Activated CD4-positive, alpha-beta T cell treated with anti-CD3 and anti-CD28 coated beads, Interleukin-2, amount 10 ng/mL, durations not matched to agents 24 days and 14 days (primary cell): ENCODE data around the gene BOD1. TPM values are rescaled to one million over a fixed set of nuclear protein-coding genes. Genes with fewer than 3 reads are reported as not detected.

Experiments
- DNase-seq: peaks from one replicate; pipeline ENCODE4 v3.0.0; 2022
- H3K27ac Mint-ChIP-seq: one replicate; pipeline ENCODE4 v1.8.0; 2022; ENCODE audit warnings: mild to moderate bottlenecking, mixed read lengths
- H3K27me3 Mint-ChIP-seq: one replicate; pipeline ENCODE4 v1.8.0; 2022; ENCODE audit warnings: mixed read lengths
- H3K36me3 Mint-ChIP-seq: one replicate; pipeline ENCODE4 v1.8.0; 2022; ENCODE audit warnings: low read depth, mild to moderate bottlenecking, mixed read lengths
- H3K4me1 Mint-ChIP-seq: one replicate; pipeline ENCODE4 v1.8.0; 2021; ENCODE audit warnings: mixed read lengths
- H3K4me3 Mint-ChIP-seq: one replicate; pipeline ENCODE4 v1.8.0; 2022; ENCODE audit warnings: mild to moderate bottlenecking, moderate library complexity, mixed read lengths
- H3K9me3 Mint-ChIP-seq: one replicate; pipeline ENCODE4 v1.8.0; 2021; ENCODE audit warnings: mixed read lengths
- intact Hi-C: fragments of 100-400 bp; cut with micrococcal nuclease; formaldehyde crosslinking; loops from one replicate; pipeline ENCODE4 v1.15.1; 2023
- total RNA-seq: library from RNA; stranded (reverse); gene quantifications from 2 replicates; pipeline ENCODE4 v1.2.3, GENCODE V29; 2022

BOD1 gene
- total RNA-seq, 1 donor from 2014 or later: 31.2 TPM

DNA sequence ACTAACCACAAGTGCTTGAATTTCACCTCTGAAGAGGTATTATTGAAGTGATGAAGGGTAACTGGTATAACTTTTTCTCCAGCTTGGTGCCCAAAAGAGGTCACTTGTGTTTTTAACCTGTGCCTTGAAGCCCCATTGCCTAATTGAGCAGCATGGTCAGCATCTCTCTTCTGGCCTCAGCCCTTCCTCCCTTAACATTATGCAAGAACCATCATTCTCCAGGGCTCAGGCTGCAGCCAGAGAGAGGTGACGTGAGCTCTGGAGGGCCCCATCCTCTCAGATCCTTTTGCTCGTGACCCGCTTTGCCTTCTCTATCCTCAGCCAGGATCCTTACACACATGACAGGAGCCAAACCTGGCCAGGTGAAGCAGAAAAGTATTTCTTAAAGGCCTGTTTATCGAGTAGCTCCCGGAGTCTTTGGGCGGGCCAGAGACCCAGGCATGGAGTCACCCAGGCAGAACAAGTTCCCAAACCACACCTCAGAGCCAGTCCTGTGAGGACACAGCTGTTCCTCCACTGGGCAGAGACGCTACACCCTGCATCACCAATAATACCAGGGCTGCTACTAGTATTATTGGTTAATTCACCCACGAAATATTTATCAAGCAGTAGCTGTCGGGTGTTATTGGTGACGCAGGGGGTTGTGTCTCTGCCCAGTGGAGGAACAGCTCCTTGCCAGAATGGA, 29.6 kb upstream of the BOD1 start:
- Mint-ChIP-seq H3K36me3 (no peaks in the 10 kb centered on the region), H3K9me3 (no peaks in the 10 kb centered on the region), H3K4me3 (no peak overlapping the region), H3K27ac (no peak overlapping the region), H3K4me1 (no peaks in the 10 kb centered on the region), H3K27me3 (peaks cover 8% of the 10 kb centered on the region)
- intact Hi-C loops: no loop called here
- DNase-seq: no peak

DNA sequence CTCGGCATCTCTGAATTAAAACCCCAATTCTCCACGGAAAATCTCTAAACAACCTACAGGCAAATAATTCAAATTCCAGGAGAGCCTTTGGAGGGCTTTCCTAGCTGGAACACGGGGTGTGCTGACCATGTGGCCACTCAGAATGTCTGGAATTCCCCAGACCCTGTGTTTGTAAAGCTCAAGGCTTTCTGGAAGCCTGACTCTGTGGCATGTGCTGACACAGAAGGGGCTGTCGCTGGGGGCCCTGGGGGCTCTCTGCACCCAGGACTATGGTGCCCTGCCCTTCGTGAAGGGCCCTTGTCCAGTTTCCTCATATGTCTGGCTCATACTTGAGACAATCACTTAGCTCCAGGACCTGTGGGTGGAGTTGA, 29.0 kb upstream of the BOD1 start:
- H3K36me3 Mint-ChIP-seq: no peaks in the 10 kb centered on the region
- H3K27me3 Mint-ChIP-seq: peaks cover 3% of the 10 kb centered on the region
- intact Hi-C loops: no loop called here
- no peaks in the 10 kb centered on the region for H3K9me3 Mint-ChIP-seq
- no peak for DNase-seq
- H3K27ac Mint-ChIP-seq: no peak overlapping the region
- no peak overlapping the region for H3K4me3 Mint-ChIP-seq
- no peaks in the 10 kb centered on the region for H3K4me1 Mint-ChIP-seq

DNA sequence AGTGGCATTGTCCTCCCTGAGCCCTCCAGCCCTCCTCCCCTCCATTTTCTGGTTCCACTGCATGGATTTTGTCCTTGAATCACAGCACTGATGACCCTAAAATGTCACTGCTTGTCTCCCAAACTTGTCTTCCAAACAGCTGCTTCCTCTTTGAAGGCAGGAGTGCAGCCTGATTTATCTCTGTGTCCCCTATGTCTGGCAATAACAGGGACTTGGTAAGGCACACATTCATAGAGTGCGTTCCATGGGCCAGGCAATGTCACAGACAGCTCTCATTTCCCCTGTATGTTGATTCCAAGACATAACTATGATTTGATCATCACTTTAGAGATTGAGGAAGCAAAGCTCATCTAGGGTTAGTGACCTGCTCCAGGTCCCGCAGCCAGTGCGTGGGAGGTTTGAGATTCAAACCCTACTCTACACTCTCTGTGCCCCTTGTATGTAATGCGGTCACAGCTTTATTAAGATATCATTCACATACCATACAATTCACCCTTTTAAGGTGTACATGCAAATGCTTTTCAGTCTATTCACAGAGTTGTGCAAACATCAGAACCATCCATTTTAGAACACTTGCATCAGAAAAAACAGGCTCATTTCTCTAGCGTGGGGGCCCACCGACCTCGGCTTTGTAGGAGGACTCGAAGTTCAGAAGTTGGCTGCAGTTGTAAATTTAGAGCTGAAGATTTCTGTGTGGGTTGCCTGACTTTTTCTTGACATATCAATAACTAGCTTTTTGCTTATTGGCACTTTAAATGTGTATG, 28.4 kb upstream of the BOD1 start:
- DNase-seq: no peak
- H3K36me3 Mint-ChIP-seq: no peaks in the 10 kb centered on the region
- no peak overlapping the region for H3K4me3 Mint-ChIP-seq
- H3K27ac Mint-ChIP-seq: no peak overlapping the region
- intact Hi-C loops: no loop called here
- H3K9me3 Mint-ChIP-seq: no peaks in the 10 kb centered on the region
- H3K4me1 Mint-ChIP-seq: no peaks in the 10 kb centered on the region
- H3K27me3 Mint-ChIP-seq: peaks cover 3% of the 10 kb centered on the region

DNA sequence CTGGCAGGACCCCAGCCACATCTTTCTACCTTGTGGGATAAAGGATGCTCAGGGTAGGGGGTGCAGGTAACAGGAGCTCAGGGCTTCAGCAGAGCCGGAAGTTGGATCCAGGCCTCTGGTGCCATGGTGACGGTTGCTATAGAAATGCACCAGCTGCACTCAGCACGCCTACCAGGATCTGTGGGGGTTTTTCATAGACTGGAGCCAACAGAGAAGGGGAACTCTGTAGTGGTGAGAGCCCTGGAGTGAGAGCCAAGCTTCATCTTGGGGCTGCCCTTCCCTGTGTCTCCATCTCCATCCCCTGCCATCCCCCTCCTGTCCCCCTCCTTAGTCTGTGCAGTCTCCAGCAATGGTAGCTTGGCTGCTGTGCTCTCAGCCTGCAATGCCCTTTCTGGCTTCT, 27.5 kb upstream of the BOD1 start:
- Mint-ChIP-seq H3K36me3 (no peaks in the 10 kb centered on the region), H3K27ac (no peak overlapping the region), H3K27me3 (peaks cover 3% of the 10 kb centered on the region), H3K4me1 (no peaks in the 10 kb centered on the region), H3K9me3 (no peaks in the 10 kb centered on the region), H3K4me3 (no peak overlapping the region)
- no peak for DNase-seq
- intact Hi-C loops: no loop called here

DNA sequence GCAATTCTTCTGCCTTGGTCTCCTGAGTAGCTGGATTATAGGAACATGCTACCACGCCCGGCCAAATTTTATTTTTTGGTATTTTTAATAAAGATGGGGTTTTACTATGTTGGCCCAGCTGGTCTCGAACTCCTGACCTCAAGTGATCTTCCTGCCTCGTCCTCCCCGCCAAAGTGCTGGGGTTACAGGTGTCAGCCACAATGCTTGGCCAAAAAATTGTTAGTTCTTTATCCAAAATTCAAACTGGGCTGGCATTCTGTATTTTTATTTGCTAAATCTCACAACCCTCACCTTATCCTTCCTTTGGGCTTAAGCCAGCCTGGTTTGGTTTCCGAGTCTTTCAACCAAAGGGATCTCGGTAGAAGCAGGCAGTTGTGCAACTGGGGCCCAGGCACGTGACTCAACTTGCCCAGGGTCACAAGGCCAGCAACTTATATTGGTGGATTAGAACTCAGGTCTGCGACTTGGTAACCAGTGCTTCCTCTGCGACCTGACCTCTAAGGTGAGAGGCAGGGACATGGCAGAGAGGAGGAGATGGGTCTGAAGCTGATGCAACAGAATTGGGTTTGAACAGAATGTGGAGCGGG, 26.5 kb upstream of the BOD1 start:
- H3K27ac Mint-ChIP-seq: no peak overlapping the region
- intact Hi-C loops: no loop called here
- DNase-seq: no peak
- H3K9me3 Mint-ChIP-seq: no peaks in the 10 kb centered on the region
- H3K4me1 Mint-ChIP-seq: no peaks in the 10 kb centered on the region
- no peak overlapping the region for H3K4me3 Mint-ChIP-seq
- H3K27me3 Mint-ChIP-seq: peaks cover 2% of the 10 kb centered on the region
- H3K36me3 Mint-ChIP-seq: no peaks in the 10 kb centered on the region

DNA sequence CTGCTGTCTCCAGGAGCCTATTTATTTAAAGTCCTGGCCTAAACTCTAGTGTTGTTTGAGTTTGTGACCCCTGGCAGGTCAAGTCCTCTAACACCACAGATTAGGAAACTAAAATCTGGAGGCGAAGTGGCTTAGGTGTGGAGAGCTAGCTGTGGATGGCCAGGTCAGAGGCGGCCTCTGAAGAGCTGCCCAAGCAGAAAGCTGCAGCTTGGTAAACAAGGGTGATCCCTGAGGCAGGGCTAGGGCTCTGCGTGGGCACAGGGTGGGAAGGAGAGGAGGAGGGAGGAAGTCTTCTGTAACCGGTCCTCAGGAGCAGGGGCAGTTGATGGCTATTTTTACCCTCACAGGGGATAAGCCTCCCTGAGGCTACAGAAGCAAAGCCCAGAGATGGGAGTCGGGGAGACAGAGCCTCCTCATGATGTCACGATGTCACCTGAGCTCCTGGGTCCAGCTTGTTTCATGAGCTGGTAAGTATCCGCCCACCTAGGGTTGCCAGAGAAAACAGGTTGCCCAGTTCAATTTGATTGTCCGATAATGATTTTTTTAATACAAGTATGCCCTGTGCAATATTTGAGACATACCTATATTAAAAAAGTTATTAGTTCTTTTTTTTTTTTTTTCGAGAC, 25.9 kb upstream of the BOD1 start:
- Mint-ChIP-seq H3K27ac (no peak overlapping the region), H3K4me3 (no peak overlapping the region), H3K36me3 (no peaks in the 10 kb centered on the region), H3K4me1 (no peaks in the 10 kb centered on the region), H3K9me3 (no peaks in the 10 kb centered on the region), H3K27me3 (peaks cover 2% of the 10 kb centered on the region)
- no peak for DNase-seq
- intact Hi-C loops: no loop called here

DNA sequence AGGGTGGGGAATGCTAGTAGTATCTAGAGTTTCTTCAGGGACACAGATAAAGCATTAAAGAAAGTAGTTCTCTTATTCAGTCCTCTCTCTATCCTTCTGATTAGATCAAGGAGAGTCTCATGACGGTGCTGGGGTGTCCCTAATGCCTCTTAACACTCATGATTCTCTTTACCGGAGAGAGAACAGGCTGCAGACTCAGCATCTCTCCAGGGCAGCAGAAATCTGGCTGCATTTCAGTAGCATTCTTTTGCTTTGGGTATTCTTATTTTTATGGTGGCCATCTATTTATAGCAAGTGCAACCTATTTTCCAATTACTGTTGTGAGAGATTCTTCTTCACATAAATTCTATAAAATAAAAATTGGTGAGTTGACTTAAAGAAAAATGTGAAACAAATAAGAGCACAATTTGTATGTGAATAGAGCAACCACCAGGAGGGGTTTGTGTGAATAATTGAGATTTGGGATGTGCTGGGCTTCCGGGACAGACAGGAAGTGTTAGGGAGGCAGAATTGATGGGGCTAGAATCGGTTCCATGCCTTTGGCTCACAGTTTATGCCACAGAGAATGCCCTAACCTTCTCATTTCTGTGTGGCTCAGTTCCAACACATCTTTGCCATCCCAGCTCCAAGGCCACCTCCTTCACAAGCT, 23.8 kb upstream of the BOD1 start:
- Mint-ChIP-seq H3K4me1 (no peaks in the 10 kb centered on the region), H3K27ac (no peak overlapping the region), H3K27me3 (peaks cover 2% of the 10 kb centered on the region), H3K36me3 (no peaks in the 10 kb centered on the region), H3K9me3 (no peaks in the 10 kb centered on the region), H3K4me3 (no peak overlapping the region)
- intact Hi-C loops: no loop called here
- no peak for DNase-seq

DNA sequence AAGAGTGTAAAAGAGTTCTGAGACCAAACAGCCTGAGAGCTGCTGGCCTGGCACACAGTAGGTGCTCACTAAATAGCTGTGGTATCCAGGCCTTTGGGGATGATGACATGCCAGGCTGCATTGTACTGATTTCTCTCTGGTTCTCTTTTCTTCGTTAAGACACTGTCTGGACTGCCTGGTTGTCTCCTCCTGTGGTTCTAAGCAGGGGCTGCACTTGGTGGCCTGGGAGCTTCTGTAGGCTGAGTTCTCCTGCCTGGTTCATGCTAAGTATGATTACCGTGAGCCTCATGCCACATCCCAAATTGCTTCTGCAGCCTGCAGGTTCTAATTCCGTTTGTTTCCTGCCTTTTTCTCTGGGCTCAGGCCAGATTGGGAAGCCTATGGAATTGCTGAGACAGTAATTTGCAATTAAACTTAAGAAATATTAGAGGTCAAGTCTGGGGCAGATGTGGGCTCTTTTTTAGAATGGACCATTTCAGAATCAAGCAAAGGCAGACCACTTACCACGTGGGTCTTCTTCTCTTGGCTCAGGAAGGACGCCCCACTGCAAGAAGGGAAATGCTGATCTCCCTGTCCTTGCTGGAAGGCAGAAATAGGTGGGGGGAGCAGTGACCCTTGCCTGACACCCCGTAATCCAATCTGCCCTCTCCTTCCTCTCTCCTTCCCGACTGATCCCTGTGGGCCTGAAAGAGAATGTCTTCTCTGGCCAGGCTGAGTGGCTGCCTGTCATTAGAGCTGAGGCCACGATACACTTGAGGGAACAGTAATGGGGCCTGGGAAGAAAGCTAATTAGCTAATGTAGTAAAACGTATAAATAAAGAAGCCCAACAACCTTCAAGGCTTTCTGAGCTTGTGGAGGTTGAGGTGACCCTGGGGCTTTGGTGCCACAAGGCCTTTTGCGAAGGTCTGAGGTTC, 21.9 kb upstream of the BOD1 start:
- H3K36me3 Mint-ChIP-seq: no peaks in the 10 kb centered on the region
- no peak overlapping the region for H3K27ac Mint-ChIP-seq
- no peaks in the 10 kb centered on the region for H3K4me1 Mint-ChIP-seq
- intact Hi-C loops: no loop called here
- H3K27me3 Mint-ChIP-seq: peaks cover 2% of the 10 kb centered on the region
- no peak for DNase-seq
- no peaks in the 10 kb centered on the region for H3K9me3 Mint-ChIP-seq
- no peak overlapping the region for H3K4me3 Mint-ChIP-seq

DNA sequence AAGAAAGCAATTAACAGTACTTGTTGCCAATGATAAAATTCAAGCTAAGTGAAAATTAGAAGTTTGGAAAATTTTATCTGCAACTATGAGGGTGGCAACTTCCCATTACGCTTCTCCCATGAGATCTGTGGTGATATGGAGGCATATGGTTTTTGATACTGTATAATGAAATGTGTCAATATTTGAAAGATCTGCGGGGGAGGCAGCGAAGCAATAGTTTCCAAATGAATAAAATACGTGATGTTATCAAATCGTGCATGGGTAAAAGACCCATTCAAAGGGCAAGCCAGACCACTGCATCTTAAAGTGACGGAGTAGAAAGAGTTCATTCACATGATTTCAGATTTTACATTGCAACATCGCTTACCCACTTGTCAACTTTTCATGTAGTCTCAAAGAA, 20.9 kb upstream of the BOD1 start:
- DNase-seq: no peak
- no peaks in the 10 kb centered on the region for H3K36me3 Mint-ChIP-seq
- peaks cover 2% of the 10 kb centered on the region for H3K27me3 Mint-ChIP-seq
- no peaks in the 10 kb centered on the region for H3K4me1 Mint-ChIP-seq
- H3K9me3 Mint-ChIP-seq: no peaks in the 10 kb centered on the region
- no peak overlapping the region for H3K4me3 Mint-ChIP-seq
- no peak overlapping the region for H3K27ac Mint-ChIP-seq
- intact Hi-C loops: no loop called here

DNA sequence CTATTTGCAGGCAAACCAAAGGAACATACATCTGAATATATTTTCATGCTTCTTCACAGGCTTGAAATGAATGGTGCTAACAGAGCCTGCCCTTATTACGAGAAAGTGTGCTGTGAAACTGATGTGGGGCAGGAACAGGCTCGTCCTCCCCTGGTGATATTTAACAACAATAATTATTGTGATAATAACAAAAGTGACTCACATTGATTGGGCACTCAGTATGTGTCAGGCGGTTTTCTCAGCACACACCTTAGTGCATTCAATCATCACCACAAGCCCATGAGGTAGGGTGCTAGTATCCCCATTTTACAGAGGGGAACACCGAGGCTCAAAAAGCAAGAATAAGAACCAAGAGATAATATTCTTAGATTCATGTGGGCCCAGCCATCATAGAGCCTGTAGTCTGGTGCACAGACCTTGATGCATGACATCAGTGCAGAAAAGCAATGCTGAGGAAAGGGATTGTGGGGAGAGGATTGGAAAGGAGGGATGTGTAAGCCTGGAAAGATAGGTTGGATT, 18.1 kb upstream of the BOD1 start:
- Mint-ChIP-seq H3K27me3 (peaks cover 5% of the 10 kb centered on the region), H3K36me3 (no peaks in the 10 kb centered on the region), H3K4me1 (no peaks in the 10 kb centered on the region), H3K4me3 (no peak overlapping the region), H3K9me3 (no peaks in the 10 kb centered on the region), H3K27ac (no peak overlapping the region)
- intact Hi-C loops: no loop called here
- DNase-seq: no peak

DNA sequence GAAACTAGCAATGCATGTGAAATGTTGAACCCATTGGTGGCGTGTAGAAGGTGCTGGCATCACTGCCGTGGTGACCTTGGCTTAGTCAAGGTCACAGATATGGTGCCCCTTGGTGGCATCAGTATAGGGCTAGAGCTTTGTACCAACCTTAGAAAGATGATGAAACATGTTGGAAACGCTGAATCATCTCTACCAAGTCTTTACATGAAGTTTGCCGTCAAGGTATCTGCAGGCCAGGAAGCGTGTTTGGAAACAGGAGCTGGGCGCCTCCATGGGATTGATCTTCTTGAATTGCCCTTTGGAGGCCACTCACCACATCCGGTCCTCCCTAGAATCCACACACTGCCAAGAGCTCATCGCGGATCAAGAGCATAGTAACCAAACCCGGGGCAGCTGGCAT, 16.9 kb upstream of the BOD1 start:
- no peak for DNase-seq
- no peaks in the 10 kb centered on the region for H3K4me1 Mint-ChIP-seq
- no peaks in the 10 kb centered on the region for H3K36me3 Mint-ChIP-seq
- H3K9me3 Mint-ChIP-seq: no peaks in the 10 kb centered on the region
- H3K27me3 Mint-ChIP-seq: peaks cover 5% of the 10 kb centered on the region
- intact Hi-C loops: no loop called here
- no peak overlapping the region for H3K27ac Mint-ChIP-seq
- no peak overlapping the region for H3K4me3 Mint-ChIP-seq

DNA sequence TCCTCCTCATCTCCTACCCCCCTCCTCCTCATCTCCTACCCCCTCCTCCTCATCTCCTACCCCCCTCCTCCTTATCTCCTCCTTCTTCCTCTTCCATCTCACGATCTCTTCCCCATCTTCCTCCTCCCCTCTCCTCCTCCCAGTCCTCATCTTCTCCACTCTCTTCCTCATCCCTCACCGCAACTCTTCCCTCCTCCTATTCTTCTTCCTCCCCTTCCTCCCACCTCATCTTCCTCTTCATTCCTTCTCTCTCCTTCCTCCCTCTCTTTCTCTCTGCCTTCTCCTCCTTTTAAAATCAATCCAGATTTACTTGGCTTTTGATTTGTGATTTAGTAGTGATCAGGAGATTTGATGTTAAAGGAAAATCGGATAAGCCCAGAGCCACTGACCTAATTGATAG, 15.0 kb upstream of the BOD1 start:
- Mint-ChIP-seq H3K4me1 (no peaks in the 10 kb centered on the region), H3K4me3 (no peak overlapping the region), H3K36me3 (no peaks in the 10 kb centered on the region), H3K9me3 (no peaks in the 10 kb centered on the region), H3K27ac (no peak overlapping the region), H3K27me3 (peaks cover 9% of the 10 kb centered on the region)
- no peak for DNase-seq
- intact Hi-C loops: no loop called here

DNA sequence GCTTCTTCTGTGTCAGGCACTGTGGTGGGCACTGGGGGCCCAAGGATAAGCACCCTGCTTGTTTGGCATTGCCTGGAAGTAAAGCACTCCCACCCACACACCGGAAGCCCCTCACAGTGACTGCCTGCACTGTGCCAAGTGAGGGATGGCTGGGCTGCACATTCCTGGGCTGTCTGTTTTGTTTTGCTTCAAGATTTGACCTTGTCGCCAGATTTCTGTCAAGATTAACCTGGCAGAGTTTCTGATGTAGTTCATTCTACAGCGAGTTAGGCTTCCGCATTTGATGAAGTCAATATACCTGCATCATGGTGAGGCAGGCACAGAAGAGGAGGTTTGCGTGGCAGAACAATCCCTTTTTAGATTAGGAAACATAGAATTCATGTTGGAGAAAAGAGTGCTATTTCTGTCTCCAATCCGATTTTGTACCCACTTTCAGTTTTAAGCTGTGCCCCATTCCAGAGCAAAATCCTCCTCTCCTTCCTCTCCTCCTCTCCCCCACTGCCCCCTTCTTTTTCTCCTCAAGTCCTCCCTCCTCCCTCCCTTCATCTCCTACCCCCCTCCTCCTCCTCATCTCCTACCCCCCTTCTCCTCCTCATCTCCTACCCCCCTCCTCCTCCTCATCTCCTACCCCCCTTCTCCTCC, 14.4 kb upstream of the BOD1 start:
- H3K36me3 Mint-ChIP-seq: no peaks in the 10 kb centered on the region

More for the DNA sequence above, 14.4 kb upstream of the BOD1 start:
- intact Hi-C loops: no loop called here
- Mint-ChIP-seq H3K4me1 (no peaks in the 10 kb centered on the region), H3K27me3 (peaks cover 9% of the 10 kb centered on the region), H3K9me3 (no peaks in the 10 kb centered on the region), H3K27ac (no peak overlapping the region), H3K4me3 (no peak overlapping the region)
- no peak for DNase-seq
